GM12878 (cell line): ENCODE measurements around the gene ROR2. TPM values are rescaled to one million over a fixed set of nuclear protein-coding genes. Genes with fewer than 3 reads are reported as not detected.

Experiments
- ATAC-seq: fragments of 200-7000 bp; cut with Tn5 transposase; 3 replicates; pipeline ENCODE4 v1.9.1; 2020; ENCODE audit warnings: mild to moderate bottlenecking, moderate library complexity
- BruUV-seq: library from RNA; stranded (reverse); fragments of 400-500 nt; replicated peaks from 2 replicates; lab custom pipeline; 2021; lab: Mats Ljungman, UMichigan
- CTCF ChIA-PET: fragments of 300-600 bp; sonication (Branson Sonifier 250); formaldehyde crosslinking; extraction: SDS; loops from one replicate; lab custom pipeline; 2021; ENCODE audit warnings: inconsistent platforms; lab: Yijun Ruan, JAX
- POLR2A ChIA-PET: fragments of 350-600 bp; formaldehyde crosslinking; extraction: SDS; loops from one replicate; lab custom pipeline; 2021; ENCODE audit warnings: inconsistent platforms; lab: Charles Lee
- RAD21 ChIA-PET: fragments of 300-600 bp; sonication (Branson Sonifier 250); formaldehyde crosslinking; loops from one replicate; lab custom pipeline; 2023; ENCODE audit warnings: antibody characterized with exemption; ENCODE audit not compliant: unreplicated experiment; lab: Charles Lee
- SMC1A ChIA-PET: fragments of 300-600 bp; sonication (Branson Sonifier 250); formaldehyde crosslinking; loops from one replicate; lab custom pipeline; 2023; ENCODE audit not compliant: unreplicated experiment, uncharacterized antibody; lab: Charles Lee
- DNase-seq: peaks from one replicate; pipeline ENCODE4 v3.0.0-alpha.2; 2011; ENCODE audit warnings: low read depth, low spot score
- FAIRE-seq: peaks from 3 replicates; lab custom pipeline; 2011; peaks lifted over from hg19 to GRCh38; lab: Jason Lieb, UNC
- H2AFZ ChIP-seq: 2 replicates; pipeline ENCODE4 v1.6.0; 2011; ENCODE audit warnings: low read depth, low read length, control low read depth; ENCODE audit not compliant: control insufficient read depth
- H3K27ac ChIP-seq: 2 replicates; pipeline ENCODE4 v1.5.1; 2011; ENCODE audit warnings: control low read depth; ENCODE audit not compliant: control insufficient read depth, insufficient read depth
- H3K27me3 ChIP-seq, 2 experiments: replicated peaks in 1 of 2; 2 replicates each; pipeline versions ENCODE4 v1.6.0 to v1.6.1; 2011; ENCODE audit warnings: low read length in 1 of 2; ENCODE audit not compliant: control insufficient read depth in 2 of 2, insufficient read depth in 2 of 2
- H3K36me3 ChIP-seq, 2 experiments: 2 replicates each; pipeline ENCODE4 v1.5.1; 2011; ENCODE audit warnings: low read length in 1 of 2; ENCODE audit not compliant: control insufficient read depth in 2 of 2, insufficient read depth in 2 of 2
- H3K4me1 ChIP-seq: 2 replicates; pipeline ENCODE4 v1.6.1; 2011; ENCODE audit warnings: mild to moderate bottlenecking, low read length, moderate library complexity, mixed read lengths; ENCODE audit not compliant: control insufficient read depth, insufficient read depth
- H3K4me2 ChIP-seq: 2 replicates; pipeline ENCODE4 v1.6.0; 2011; ENCODE audit warnings: control low read depth; ENCODE audit not compliant: control insufficient read depth, insufficient read depth
- H3K4me3 ChIP-seq: fragments of 200-600 bp; sonication (generic); 2 replicates; pipeline ENCODE4 v1.5.1; 2016
- H3K79me2 ChIP-seq: 2 replicates; pipeline ENCODE4 v1.6.0; 2011; ENCODE audit warnings: low read length; ENCODE audit not compliant: control insufficient read depth, insufficient read depth
- H3K9ac ChIP-seq: 2 replicates; pipeline ENCODE4 v1.8.0; 2011; ENCODE audit warnings: low read length, control low read depth, mixed read lengths; ENCODE audit not compliant: control insufficient read depth, insufficient read depth
- H3K9me3 ChIP-seq: replicated peaks from 3 replicates; pipeline ENCODE4 v1.5.1; 2011; ENCODE audit warnings: mild to moderate bottlenecking, low read length; ENCODE audit not compliant: control insufficient read depth, insufficient read depth
- H4K20me1 ChIP-seq: 2 replicates; pipeline ENCODE4 v1.6.0; 2011; ENCODE audit not compliant: control insufficient read depth, insufficient read depth
- ATF2 ChIP-seq: IDR thresholded peaks from 2 replicates; pipeline ENCODE4 v1.6.1; 2012; ENCODE audit warnings: low read length, inconsistent platforms
- CBX3 ChIP-seq: fragments of 200-600 bp; sonication (generic); IDR thresholded peaks from 2 replicates; pipeline ENCODE4 v1.6.1; 2016; ENCODE audit warnings: low read depth, borderline replicate concordance
- FOXK2 ChIP-seq: fragments of 450-650 bp; IDR thresholded peaks from 2 replicates; pipeline ENCODE4 v1.6.1; 2017; ENCODE audit warnings: mild to moderate bottlenecking, moderate library complexity
- IKZF1 ChIP-seq: fragments of 450-650 bp; conservative IDR thresholded peaks from 2 replicates; pipeline ENCODE4 v1.6.1; 2017; ENCODE audit warnings: antibody characterized with exemption, mild to moderate bottlenecking
- KAT2A ChIP-seq: conservative IDR thresholded peaks from 2 replicates; pipeline ENCODE4 v1.6.1; 2011; ENCODE audit warnings: low read depth, low read length; ENCODE audit not compliant: control insufficient read depth
- MEF2A ChIP-seq: IDR thresholded peaks from 2 replicates; pipeline ENCODE4 v1.6.1; 2011; ENCODE audit warnings: low read depth, mild to moderate bottlenecking, low read length, moderate library complexity; ENCODE audit not compliant: insufficient read depth
- MXI1 ChIP-seq: fragments of 150-350 bp; IDR thresholded peaks from 2 replicates; pipeline ENCODE4 v1.6.1; 2011; ENCODE audit warnings: low read depth, mild to moderate bottlenecking, inconsistent platforms, low read length, improper control_type of control experiment
- RCOR1 ChIP-seq: conservative IDR thresholded peaks from 2 replicates; pipeline ENCODE4 v1.6.1; 2012; ENCODE audit warnings: low read depth, low read length, improper control_type of control experiment
- RUNX3 ChIP-seq: IDR thresholded peaks from 2 replicates; pipeline ENCODE4 v1.6.1; 2012; ENCODE audit warnings: low read length, inconsistent platforms
- SMAD5 ChIP-seq: IDR thresholded peaks from 2 replicates; pipeline ENCODE4 v1.6.1; 2016; ENCODE audit warnings: antibody characterized with exemption, low read depth
- TARDBP ChIP-seq: IDR thresholded peaks from 2 replicates; pipeline ENCODE4 v1.6.1; 2016; ENCODE audit warnings: borderline replicate concordance
- ZSCAN29 ChIP-seq: fragments of 450-650 bp; IDR thresholded peaks from 2 replicates; pipeline ENCODE4 v1.6.1; 2017; ENCODE audit warnings: mild to moderate bottlenecking, moderate library complexity
- WGBS: methylation state at CpG from one replicate; pipeline ENCODE4 v1.1.6; 2016; ENCODE audit warnings: low lambda C conversion rate; ENCODE audit not compliant: insufficient replicate concordance, insufficient coverage; ENCODE audit errors: missing lambda C conversion rate; 5-methylcytosine and 5-hydroxymethylcytosine counted together
- in situ Hi-C: fragments of 300-500 bp; cut with MboI; formaldehyde crosslinking; loops from 9 replicates; pipeline ENCODE4 v1.14.3; 2018; ENCODE audit warnings: mixed read lengths
- intact Hi-C: fragments of 100-400 bp; cut with micrococcal nuclease; formaldehyde crosslinking; loops from one replicate; pipeline ENCODE4 v1.14.2; 2022; ENCODE audit not compliant: unreplicated experiment
- polyA plus RNA-seq, 11 experiments: library from polyadenylated mRNA; depleted of rRNA in 4 of 11; unstranded in 6 of 11; stranded (reverse) in 5 of 11; fragments of >200 nt; fragmentation: Nextera tagmentation in 4 of 11; fragmentation: Illumina TruSeq in 1 of 11; extraction: Ambion mirVana in 4 of 11; extraction: Trizol in 1 of 11; gene quantifications; 1 replicate in 1 of 11; 2 replicates in 10 of 11; pipeline versions ENCODE4 v1.2.1 to v1.2.3, GENCODE V29; 2011 to 2016; ENCODE audit warnings: inconsistent platforms in 2 of 11, missing spikeins in 2 of 11, low read depth in 1 of 11
- total RNA-seq, 4 experiments: library from RNA; depleted of rRNA in 3 of 4; stranded (reverse); fragments of >200 nt in 3 of 4; fragmentation: Illumina TruSeq in 1 of 4; extraction: Trizol in 1 of 4; gene quantifications; 2 replicates each; pipeline versions ENCODE4 v1.2.1 to v1.2.3, GENCODE V29; 2013 to 2021

ROR2 gene
- total and polyA plus RNA-seq, 10 of the 15 experiments (the other 5 are each of a cell fraction or from before 2014, with no cell fraction given): 0.03 to 0.05 TPM; not detected in 8

- intact Hi-C loops: no loop called here
Measured at GRCh38 chr9:91736898-91737601, 213.0 kb downstream of the ROR2 start.

More at GRCh38 chr9:91736898-91737601, 213.0 kb downstream of the ROR2 start:
- Histone ChIP-seq H3K4me2 (no peak overlapping the region), H3K9ac (no peak overlapping the region), H3K27ac (no peak overlapping the region), H3K4me3 (no peak overlapping the region), H3K36me3 (no peaks in the 10 kb centered on the region), H2AFZ (no peak overlapping the region), H3K27me3 (peaks cover 0 to 3% of the 10 kb centered on the region in 2 experiments; a peak in 2 of 4 replicates), H3K9me3 (no peaks in the 10 kb centered on the region), H3K4me1 (no peaks in the 10 kb centered on the region), H3K79me2 (no peaks in the 10 kb centered on the region), H4K20me1 (no peaks in the 10 kb centered on the region)
- TF ChIP-seq RUNX3 (no peak), MXI1 (no peak), RCOR1 (no peak), CBX3 (no peak), KAT2A (no peak), SMAD5 (no peak), ATF2 (no peak), MEF2A (no peak), TARDBP (no peak), FOXK2 (no peak), ZSCAN29 (no peak), IKZF1 (no peak)
- POLR2A ChIA-PET: interaction anchor here (0.5 to 0.6 kb wide), 2 partner anchors 226 to 1026 kb away, joined by 3 to 5 read pairs; no protein-coding TSS in a partner anchor
- ATAC-seq (no peak), DNase-seq (no peak), FAIRE-seq (no peak)
- SMC1A ChIA-PET: no interaction called here
- BruUV-seq: no TSS peak
- RAD21 ChIA-PET: no interaction called here
- CTCF ChIA-PET: no interaction called here
- 39% methylated on average over 16 of the region's 16 CpGs for WGBS
- in situ Hi-C loops: no loop called here
